Femur (tissue), 1 donor: ENCODE measurements around the gene MEA1.
"Not testable (repeated sequence)": the region's sequence is repeated elsewhere in the genome, so short reads cannot be mapped to it uniquely, and the experiment has no call there.

ENCODE experiments used
- DNase-seq: peaks from one replicate; pipeline ENCODE4 v3.0.0-alpha.2; 2017

Gene MEA1

GRCh38 chr6:43013843-43014433 lies at the start of gene MEA1, which contains the start of gene KLHDC3:
MEA1 (minus strand) TSS chr6:43013946; CDS start chr6:43013813, 133 bp downstream.
KLHDC3 (plus strand) TSS chr6:43014249; CDS start chr6:43017193, 2,944 bp downstream.
- peak; percentile 100 for DNase-seq

GRCh38 chr6:43062818-43063217 lies 49.1 kb upstream of the MEA1 start:
- no peak for DNase-seq

DNA sequence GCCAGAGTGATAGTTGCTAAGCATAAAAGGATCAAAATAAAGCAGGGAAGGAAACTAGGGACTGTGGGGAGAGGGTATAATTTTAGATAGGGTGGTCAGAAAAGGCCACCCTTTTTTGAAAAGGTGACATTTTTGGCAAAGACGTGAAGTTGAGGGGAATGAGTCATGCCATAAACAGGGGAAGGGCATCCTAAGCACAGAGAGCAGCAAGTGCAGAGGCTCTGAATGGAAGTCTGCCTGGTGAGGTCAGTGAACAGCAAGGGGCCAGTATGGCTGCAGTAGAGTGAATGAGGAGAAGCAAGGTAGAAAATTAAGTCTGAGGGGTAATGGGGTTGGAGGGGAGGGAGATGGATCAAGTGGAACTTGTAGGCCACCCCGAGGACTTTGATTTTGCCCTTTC lies 48.1 kb upstream of the MEA1 start:
- DNase-seq, result no peak

GRCh38 chr6:43060755-43061633 lies 47.2 kb upstream of the MEA1 start:
- no peak for DNase-seq

GRCh38 chr6:43060034-43060754 lies 46.4 kb upstream of the MEA1 start:
- no peak for DNase-seq

DNA sequence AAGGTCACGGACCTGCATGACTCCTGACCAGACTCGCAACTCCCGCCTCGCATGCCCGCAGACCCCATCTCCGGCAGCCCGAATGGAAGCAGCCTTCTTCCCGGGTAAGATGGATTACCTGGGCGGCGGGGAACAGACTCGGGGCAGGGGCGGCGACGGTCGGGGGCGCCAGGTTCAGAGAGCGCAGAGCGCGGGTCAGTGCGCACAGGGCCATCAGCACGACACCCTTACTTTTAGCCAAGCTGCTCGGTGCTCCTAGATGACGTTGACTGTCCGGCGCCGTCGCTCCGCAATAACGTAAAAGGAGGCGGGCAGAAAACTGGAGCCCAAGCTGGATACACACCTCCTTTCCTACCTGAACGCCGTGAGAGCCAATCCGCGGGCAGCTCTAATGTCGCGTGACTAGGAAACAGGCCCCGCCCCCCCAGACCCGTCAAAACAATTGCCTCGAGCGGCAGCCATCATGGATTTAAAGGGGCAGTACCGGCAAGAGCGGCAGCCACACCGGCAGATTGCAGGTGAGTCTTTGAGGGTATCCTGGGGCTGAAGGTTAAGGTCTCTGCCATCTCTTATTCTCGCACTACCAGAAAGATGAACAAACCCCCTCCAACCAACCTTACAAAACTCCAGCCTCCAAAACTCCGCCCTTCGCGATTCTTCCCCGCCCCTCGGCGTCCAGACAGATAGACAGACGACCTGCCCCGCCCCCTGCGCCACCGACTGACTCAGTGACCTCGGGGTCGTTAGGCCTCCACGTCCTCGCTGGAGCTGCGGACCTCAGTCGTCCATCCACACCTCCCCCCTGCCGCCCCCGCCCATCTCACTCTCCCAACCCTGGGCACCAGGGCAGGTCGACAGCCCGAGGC lies 45.7 kb upstream of the MEA1 start, which contains the start of the genes KLC4 and MRPL2:
Gene KLC4, plus strand, starts transcription at position 464 of the 866 bp plus-strand sequence. CDS start 1,705 bp downstream, outside the sequence.
Gene MRPL2, minus strand, starts transcription at position 267 of the 866 bp plus-strand sequence. Its CDS starts 53 bp downstream, at position 214.
- peak; percentile 100 for DNase-seq

- no peak for DNase-seq
Measured at GRCh38 chr6:43058531-43058930, 44.8 kb upstream of the MEA1 start.

DNA sequence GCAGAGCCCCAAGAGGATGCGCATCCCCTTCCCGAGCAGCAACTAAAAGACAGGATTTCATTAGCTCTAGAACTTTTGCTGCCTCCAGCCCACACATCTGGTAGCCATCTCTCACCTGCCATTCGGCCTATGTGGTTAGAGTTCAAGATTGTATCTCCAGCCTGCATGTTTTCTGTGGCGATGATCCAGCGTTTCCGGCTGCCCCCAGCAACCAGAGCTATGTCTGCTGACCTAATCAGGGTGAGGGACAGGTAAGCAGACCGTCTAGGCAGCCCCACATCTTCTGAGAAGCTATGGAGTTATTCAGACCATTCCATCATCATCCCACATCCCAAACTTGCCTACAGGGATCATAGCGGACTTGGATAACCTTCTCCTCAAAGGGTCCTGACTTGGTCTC lies 42.2 kb upstream of the MEA1 start:
- DNase-seq, result no peak

DNA sequence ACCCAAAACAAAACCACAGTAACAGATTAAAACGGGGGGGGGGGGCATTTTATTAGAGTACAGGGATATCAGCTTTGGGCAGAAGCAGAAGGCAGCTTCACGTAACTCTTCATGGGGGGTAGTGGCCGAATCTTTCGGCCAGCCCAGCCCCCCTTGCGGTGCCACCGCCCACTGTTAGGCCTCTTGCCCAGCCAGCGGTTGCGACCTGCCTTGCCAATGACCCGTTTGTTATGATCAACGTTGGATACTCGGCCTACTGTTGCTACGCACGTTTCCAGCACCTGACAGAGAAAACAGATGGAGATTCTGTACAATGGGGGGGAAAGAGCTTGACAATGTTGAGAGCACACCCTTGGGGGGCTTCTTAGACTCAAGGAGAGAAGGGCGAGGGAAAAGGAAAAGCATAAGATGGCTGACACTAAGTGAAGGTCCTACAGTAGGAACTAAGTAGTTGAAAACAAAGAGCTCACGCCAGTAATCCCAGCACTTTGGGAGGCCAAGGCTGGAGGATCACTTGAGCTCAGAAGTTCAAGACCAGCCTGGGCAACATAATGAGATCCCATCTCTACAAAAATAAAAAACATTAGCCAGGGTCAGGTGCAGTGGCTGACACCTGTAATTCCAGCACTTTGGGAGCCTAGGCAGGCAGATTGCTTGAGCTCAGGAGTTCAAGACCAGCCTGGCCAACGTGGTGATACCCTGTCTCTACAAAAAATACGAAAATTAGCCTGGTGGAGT lies 40.6 kb upstream of the MEA1 start:
- DNase-seq, result peak; percentile 48

DNA sequence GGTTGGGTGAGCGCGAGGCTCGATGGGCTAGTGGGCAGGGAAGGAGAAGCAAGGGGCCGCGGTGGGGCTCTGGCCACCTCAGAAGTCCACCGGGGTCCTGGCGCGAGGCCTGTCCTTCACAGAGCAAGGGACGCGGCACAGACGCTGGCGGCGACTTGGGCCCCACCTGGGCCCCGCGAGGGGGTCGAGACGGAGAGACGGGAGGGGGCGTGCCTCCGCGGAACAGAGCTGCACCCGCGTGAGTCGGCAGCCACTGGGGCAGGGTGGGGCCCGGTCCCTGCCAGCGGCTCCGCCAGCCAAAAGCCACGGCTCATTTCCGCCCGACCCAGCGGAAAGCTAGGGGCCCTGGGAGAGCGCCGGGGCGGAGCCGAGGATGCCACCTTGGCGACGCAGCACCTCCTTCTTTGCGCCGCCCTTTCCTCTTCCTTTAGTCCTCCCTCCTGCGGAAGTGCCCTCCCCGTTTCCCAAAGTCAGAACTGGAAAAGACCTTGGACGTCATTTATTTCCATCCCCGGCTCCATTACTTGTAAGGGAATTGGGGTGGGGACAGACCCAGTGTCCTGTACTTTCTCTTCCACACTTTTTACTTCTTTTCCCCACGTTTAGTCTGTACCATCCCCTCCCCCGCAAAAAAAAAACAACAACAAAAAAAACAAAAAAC lies 39.9 kb upstream of the MEA1 start, which contains the start of gene CUL7:
Gene CUL7, minus strand, starts transcription at position 307 of the 661 bp plus-strand sequence. CDS start 1,063 bp downstream, outside the sequence.
- peak; percentile 97 for DNase-seq

GRCh38 chr6:43052842-43053544 lies 39.2 kb upstream of the MEA1 start:
- DNase-seq, result peak; percentile 56

DNA sequence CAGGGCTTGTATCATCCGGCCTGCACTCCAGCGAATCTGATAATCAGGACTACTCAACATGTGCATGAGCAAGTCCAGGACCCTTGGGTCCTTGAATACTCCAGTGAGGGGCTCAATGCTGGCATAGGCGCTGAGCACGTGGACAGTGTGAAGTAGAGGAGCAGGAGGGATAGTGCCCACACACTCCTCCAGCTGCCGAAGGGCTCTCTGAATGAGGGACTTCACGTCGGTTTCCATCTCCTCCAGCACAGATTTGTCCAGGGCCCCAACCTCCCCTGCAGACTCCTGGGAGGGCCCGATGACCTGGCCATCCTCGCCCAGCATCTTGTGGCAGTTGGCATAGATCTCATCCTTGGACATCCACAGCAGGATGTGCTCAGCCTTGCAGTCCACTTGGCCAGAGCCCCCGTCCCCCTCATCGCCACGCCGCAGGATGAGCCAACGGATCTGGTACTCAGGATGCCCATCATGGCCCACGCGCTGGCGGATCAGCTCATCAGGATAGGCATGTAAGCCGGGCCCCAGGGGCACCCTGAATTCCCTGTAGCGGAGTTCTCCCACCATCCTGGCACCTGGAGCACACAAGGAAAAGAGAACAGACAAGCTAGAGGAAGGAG lies 38.6 kb upstream of the MEA1 start:
- no peak for DNase-seq

DNA sequence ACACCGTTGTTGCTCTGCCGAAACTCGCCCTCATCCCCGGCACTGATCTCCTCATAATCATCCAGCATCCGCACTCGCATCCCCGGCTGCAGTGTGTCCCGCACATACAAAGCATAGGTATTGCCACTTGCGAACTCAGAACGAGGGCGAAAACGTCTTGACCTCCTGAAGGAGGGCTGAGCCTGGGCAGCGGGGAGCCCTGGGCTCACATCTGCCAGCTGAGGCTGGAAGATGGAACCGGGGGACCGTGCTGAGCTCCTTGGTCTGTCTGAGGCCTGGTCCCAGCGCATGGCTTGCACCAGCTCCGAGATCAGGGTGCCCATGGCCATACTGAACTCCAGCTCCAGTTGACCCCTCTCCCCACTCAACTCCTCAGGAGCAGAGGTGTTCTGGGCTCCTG lies 37.2 kb upstream of the MEA1 start:
- no peak for DNase-seq

- no peak for DNase-seq
Measured at GRCh38 chr6:43047998-43048397, 34.3 kb upstream of the MEA1 start.

DNA sequence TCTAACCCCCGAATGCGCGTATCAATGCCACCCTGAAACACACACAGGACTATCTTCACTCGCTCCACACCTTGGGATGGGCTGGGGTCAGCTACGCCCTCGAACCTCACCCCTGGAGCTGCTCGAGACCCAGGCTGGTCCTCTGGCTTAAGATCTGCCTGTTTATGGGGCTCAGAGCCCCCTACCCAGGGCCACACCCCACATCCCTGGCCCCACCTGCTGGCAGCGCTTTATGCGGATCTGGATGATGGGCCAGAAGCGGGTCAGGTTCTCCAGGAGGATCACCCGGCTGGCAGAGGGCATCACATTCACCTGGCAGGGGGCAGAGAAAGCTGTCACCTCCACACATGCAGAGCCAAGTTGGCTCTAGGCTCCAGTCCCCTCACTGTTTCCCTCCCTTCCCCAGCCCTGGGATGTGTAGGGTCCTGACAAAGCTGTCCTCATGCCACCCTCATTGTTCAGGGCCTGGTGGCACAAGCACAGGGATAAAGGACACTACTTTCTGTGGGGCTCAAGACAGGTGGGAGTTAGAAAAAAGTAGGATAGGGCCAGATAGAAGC lies 31.7 kb upstream of the MEA1 start:
- no peak for DNase-seq

DNA sequence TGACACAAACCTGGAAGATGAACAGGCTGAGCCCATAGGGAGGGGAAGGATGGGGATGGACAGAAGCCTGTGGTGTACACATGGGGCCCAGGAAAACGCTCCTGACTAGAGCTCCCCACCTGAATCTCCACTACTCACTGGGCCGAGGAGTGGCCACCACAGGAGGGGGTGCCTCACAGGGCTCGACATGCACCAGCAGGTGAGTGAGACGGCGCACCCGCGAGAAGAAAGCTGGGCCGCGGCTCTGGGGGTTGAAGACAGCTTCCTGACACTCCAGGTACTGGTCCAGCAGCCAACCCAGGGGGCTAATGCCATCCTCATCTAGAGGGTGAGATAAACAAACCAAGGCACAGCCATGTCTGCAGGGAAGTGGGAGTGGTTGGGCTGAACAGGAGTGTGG lies 29.6 kb upstream of the MEA1 start:
- no peak for DNase-seq

DNA sequence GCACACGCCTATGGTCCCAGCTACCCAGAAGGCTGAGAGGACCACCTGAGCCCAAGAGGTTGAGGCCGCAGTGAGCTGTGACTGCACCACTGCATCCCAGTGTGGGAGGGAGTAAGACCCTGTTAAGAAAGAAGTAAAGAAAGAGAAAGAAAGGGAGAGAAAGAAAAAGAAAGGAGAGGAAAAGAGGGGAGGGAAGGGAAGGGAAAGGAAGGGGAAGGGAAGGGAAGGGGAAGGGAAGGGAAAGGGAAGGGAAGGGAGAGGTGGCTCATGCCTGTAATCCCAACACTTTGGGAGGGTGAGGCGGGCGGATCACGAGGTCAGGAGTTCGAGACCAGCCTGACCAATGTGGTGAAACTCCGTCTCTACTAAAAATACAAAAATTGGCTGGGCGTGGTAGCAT lies 27.7 kb upstream of the MEA1 start:
- DNase-seq, result not testable (repeated sequence)

GRCh38 chr6:43040542-43041257 lies 27.0 kb upstream of the MEA1 start:
- no peak for DNase-seq

DNA sequence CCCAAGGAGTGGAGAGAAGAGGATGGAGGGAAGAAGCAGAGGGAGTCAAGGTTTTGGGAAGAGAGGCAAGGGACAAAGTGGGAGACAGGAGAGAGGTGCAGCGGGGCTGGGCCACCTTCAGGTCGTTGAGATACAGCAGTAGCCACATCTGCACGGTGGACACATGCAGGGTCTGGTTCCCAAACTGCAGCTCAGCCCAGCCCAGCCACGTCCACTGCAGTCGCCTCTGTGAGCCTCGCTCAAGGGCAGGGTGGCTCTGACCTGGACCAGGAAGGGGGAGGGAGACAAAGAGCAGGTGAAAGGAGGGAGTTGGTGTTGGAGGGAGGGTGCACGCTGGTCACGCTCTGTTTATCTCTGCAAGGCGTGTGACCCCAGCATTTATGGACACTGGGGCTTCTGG lies 25.0 kb upstream of the MEA1 start:
- DNase-seq, result no peak
